GM12892 (cell line): ENCODE measurements around the gene ABLIM1.

Experiments
- POLR2A ChIP-seq: IDR thresholded peaks from 2 replicates; pipeline ENCODE4 v1.6.1; 2011; ENCODE audit warnings: low read depth, low read length, control low read depth
- POLR2AphosphoS5 ChIP-seq: IDR thresholded peaks from 2 replicates; pipeline ENCODE4 v1.6.1; 2011; ENCODE audit warnings: low read depth, low read length, control low read depth
- TAF1 ChIP-seq: IDR thresholded peaks from 2 replicates; pipeline ENCODE4 v1.6.1; 2011; ENCODE audit warnings: low read depth, mild to moderate bottlenecking, control low read depth, low read length, borderline replicate concordance

GRCh38 chr10:114547056-114547455 is 111.0 kb downstream of the ABLIM1 start:
- TF ChIP-seq TAF1 (no peak), POLR2A (no peak), POLR2AphosphoS5 (no peak)
